HG03439 (cell line): ENCODE data around the gene PEAK3.

ENCODE experiments used
- ATAC-seq: cut with Tn5 transposase; IDR thresholded peaks from one replicate; pipeline ENCODE4 v1.9.1; 2021; ENCODE audit warnings: mild to moderate bottlenecking, moderate library complexity; ENCODE audit not compliant: unreplicated experiment

PEAK3 gene

DNA sequence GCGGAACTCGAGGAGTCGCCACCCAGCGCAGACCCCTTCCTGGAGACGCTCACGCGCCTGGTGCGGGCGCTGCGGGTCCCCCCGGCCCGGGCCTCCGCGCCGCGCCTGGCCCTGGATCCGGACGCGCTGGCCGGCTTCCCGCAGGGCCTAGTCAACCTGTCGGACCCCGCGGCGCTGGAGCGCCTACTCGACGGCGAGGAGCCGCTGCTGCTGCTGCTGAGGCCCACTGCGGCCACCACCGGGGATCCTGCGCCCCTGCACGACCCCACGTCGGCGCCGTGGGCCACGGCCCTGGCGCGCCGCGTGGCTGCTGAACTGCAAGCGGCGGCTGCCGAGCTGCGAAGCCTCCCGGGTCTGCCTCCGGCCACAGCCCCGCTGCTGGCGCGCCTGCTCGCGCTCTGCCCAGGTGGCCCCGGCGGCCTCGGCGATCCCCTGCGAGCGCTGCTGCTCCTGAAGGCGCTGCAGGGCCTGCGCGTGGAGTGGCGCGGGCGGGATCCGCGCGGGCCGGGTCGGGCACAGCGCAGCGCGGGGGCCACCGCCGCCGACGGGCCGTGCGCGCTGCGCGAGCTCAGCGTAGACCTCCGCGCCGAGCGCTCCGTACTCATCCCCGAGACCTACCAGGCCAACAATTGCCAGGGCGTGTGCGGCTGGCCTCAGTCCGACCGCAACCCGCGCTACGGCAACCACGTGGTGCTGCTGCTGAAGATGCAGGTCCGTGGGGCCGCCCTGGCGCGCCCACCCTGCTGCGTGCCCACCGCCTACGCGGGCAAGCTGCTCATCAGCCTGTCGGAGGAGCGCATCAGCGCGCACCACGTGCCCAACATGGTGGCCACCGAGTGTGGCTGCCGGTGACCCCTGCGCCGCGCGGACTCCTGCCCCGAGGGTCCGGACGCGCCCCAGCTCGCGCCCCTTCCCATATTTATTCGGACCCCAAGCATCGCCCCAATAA is 30.6 kb downstream of the PEAK3 start:
- ATAC-seq, result no peak

DNA sequence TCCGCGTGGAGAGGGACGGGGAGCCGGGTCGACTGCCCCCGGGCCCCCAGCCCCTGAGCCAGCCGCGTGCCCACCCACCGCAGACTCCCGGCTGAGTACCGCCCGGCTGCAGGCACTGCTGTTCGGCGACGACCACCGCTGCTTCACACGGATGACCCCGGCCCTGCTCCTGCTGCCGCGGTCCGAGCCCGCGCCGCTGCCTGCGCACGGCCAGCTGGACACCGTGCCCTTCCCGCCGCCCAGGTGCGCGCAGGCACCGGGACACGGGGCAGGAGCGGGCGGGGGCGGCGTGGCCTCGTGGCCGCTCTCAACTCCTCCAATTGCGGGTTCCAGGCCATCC is 31.2 kb downstream of the PEAK3 start:
- ATAC-seq, result no peak

GRCh38 chr19:2249880-2250765 is 31.9 kb downstream of the PEAK3 start:
- no peak for ATAC-seq

GRCh38 chr19:2249010-2249866 is 32.7 kb downstream of the PEAK3 start, which contains the start of gene AMH:
TSS of gene AMH (plus strand) at chr19:2249323. CDS start at chr19:2249333, 10 bp downstream.
- ATAC-seq, result no peak

DNA sequence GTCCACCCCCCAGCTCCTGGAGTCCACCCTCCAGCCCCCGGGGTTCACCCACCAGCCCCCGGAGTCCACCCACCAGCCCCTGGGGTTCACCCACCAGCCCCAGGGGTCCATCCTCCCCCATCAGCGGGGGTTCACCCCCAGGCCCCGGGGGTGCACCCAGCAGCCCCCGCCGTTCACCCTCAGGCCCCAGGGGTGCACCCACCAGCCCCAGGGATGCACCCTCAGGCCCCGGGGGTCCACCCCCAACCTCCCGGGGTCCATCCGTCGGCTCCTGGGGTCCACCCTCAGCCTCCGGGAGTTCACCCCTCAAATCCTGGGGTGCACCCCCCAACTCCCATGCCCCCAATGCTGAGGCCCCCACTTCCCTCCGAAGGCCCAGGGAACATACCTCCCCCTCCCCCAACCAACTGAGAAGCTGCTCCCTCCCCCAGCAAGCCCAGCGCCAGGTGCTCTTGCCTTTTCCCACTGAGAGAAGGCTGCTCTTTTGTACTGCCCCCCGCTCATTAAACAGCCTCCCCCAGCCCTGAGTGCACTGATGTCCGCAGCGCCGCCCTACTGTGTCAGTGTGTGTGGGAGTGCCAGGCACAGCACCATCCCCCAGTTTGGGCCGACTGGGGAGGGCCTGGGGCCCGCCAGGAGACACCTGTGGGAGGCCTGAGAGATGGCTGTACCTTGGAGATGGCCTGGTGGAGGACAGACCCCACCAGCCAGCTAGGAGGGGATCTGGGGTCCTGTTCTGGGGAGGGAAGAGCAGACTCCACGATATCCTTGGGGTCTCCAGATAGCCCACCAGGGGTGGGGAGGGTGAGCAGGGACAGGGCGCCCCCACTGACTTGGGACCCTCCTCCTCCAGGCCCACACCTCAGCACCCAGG is 33.6 kb downstream of the PEAK3 start:
- ATAC-seq, result no peak

DNA sequence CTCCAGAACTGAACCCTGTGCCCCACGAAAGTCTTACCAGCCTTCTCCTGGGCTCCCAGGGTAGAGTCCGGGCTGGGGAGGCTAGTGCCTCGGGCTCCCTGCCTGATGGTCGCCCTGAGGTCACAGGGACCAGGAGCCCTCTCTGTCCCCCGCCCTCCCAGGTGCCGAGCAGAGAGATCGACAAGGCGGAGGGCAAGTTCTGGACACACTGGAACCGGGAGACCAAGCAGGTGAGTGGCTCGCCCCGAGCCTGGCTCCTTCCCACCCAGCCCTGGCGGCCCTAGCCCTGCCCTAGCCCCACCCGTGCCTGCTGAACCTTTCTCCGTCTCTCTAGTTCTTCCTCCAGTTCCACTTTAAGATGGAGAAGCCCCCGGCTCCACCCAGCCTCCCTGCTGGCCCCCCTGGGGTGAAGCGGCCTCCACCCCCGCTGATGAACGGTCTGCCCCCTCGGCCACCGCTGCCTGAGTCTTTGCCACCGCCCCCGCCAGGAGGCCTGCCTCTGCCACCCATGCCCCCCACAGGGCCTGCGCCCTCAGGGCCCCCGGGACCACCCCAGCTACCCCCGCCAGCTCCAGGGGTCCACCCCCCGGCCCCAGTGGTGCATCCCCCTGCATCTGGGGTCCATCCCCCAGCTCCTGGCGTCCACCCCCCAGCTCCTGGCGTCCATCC is 34.4 kb downstream of the PEAK3 start:
- ATAC-seq, result no peak

DNA sequence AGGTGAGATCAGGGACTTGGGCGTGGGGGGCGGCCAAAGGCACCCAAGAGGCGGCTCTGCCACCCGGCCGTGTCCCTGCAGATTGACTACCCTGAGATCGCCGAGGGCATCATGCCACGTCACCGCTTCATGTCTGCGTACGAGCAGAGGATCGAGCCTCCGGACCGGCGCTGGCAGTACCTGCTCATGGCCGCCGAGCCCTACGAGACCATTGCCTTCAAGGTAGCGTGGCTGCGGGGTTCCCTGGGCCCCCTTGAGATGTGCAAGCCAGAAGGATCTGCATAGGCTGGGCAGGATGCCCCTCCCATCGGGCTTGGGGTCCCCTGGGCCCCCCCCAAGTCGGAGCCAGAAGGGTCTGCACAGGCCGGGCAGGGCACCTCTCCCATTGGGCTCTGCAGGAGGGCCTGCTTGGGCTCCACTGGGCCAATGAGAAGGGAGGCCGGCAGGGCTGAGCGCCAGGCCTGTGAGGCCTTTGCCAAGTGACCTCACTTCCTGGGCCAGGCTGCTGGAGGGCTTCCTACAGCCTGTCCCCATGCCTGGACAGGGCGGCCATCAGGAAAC is 35.1 kb downstream of the PEAK3 start:
- no peak for ATAC-seq

DNA sequence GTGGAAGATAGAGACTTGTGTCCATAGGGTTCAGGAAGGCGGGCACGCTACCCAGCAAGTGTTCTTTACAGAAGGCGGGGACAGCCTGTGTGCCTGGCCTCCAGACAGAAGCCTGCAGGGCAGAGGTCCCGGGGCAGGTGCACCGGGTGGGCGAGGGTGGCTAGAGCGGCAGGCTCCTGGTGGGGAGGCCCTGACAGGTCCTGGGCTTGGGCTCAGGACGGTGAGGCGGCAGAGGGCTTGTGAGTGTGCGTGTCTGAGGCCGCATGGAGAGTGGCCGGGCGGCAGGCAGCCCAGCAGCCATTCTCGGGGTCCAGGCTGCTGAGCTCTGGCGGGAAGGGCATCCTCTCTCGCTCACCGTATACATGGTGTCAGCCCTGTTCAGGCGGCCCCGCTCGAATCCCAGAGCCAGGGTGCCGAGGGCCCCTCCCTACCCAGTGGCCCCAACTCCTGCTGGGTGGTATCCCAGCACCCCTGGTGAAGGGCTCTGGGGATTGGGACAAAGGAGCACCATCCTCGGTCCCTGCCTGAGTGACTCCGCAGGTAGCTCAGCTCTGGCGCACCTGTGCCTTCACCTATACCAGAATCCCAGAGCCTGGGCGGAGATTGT is 35.9 kb downstream of the PEAK3 start:
- no peak for ATAC-seq

GRCh38 chr19:2245273-2245672 is 36.7 kb downstream of the PEAK3 start:
- no peak for ATAC-seq

- no peak for ATAC-seq
Measured at GRCh38 chr19:2244486-2244885, 37.5 kb downstream of the PEAK3 start.

- no peak for ATAC-seq
Measured at GRCh38 chr19:2244125-2244411, 37.9 kb downstream of the PEAK3 start.

DNA sequence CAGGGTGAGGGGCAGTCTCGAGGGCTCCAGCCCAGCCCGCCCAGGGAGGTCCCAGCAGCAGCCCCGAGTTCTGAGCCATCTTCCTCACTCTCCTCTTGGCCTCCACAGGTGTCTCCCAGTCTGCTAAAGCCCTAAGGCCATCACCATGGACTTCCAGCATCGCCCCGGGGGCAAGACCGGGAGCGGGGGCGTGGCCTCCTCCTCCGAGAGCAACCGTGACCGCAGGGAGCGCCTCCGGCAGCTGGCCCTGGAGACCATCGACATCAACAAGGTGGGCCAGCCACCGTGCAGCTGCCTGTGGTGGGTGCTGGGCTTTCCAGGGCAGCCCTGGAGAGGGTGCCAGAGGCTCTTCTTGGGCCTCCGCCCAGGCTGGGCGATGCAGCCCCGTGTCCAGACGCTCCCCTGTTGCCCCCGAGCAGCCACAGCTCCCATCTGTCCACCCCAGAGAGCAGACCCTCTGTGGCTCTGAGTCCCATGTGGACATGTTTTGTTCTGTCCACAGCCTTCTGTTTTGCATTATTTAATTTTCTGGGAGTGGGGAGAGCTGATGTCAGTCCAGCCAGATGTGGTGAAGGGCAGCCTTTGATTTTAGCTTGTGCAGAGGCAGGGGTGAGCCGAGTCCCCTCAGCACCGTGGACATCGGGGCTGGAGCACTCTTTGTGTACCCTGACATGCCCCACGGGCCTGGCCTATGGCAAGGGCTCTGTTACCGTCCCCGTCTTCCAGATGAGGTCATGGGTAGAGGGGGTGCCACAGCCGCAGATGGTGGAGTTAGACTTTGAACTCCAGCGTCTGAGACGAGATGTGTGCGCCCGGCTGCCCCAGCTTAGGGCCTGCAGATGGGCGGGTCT is 38.5 kb downstream of the PEAK3 start:
- no peak for ATAC-seq

DNA sequence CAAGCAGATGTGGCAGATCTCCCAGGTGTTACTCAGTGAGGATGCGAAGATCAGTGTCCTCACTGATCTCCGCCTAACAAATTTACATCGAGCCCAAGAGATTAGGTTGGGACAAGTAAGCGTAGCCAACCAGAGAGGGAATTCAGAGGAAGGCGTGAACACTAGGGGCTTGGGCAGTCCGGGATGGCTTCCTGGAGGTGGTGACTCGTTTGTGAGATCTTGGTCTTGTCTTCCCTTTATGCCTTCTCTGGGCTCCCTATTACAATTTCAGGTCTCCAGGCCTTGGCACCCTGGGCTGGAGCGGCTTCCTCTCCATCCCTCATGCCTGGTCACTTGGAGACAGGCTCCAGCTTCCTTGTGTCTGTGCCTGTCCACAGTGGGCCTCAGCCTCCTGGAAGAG is 39.2 kb downstream of the PEAK3 start:
- no peak for ATAC-seq

GRCh38 chr19:2242092-2242537 is 39.9 kb downstream of the PEAK3 start:
- ATAC-seq, result no peak

- ATAC-seq, result no peak
Measured at GRCh38 chr19:2240881-2241760, 40.9 kb downstream of the PEAK3 start.

DNA sequence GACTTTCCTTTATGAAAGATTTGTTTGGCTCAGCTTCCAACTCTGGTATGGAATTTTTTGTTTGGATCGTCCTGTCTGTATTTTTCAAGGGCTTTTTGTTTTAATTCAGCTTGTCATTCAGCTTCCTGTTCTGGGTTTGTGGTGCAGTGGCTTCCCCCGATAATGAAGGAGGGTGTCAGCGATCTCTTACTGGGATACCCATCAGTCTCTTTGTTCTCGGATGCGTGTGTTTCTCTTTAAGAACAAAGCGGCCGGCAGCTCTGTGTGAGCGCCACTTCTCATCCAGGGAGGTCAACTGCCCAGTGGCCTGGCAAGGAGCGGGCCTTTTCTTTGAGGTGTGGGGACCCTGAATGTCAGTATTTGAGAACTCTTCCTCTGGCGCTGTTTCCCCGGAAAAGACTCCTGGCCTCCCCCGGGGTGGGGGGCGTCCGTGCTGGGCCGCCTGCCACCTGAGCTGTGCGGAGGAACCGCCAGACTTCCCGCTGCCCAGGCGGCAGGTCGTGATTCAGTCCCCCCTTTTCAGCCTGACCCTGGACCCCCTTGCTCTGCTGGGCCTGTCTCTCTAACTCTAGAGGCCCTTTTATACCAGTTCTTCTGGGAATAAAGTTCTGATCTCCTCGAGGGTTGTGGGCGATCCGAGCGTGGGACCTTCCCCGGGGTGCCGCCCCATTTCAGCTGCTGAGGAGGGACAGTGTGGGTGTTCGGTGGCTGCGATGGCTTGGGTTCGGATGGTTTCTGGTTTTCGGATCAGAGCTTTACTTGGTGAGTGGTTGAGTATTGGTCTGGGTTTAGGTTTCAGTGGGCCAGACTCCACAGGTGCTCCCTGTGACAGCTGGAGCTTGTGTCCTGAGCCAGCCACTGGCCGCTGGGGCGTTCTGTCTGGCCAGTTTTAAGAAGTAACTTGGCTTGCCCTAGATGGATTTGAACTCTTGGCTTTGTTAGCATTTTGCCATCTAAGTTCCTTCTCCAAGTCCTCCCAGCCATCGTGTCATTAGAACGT is 41.9 kb downstream of the PEAK3 start:
- ATAC-seq, result no peak
